Spleen (tissue), 11 donors: ENCODE measurements around the gene RPGRIP1L. TPM values are rescaled to one million over a fixed set of nuclear protein-coding genes. Genes with fewer than 3 reads are reported as not detected.

ENCODE experiments used
- DNase-seq: peaks from one replicate; pipeline ENCODE4 v3.0.0-alpha.2; 2020
- H3K27ac ChIP-seq, 8 donors: fragments of 200-600 bp; sonication (generic) in 7 of 8; 1 replicate in 4 of 8; 2 replicates in 4 of 8; pipeline versions ENCODE4 v1.5.0 to v1.8.0; 2016 to 2021; ENCODE audit warnings: inconsistent platforms in 4 of 8, mild to moderate bottlenecking in 4 of 8, moderate library complexity in 1 of 8
- H3K27me3 ChIP-seq, 7 donors: fragments of 200-600 bp; sonication (generic) in 6 of 7; replicated peaks in 1 of 7; 1 replicate in 4 of 7; 2 replicates in 3 of 7; pipeline versions ENCODE4 v1.5.0 to v1.8.0; 2016 to 2021; ENCODE audit warnings: inconsistent platforms in 3 of 7, mild to moderate bottlenecking in 1 of 7
- H3K36me3 ChIP-seq, 6 donors: fragments of 200-600 bp; sonication (generic) in 5 of 6; 1 replicate in 4 of 6; 2 replicates in 2 of 6; pipeline versions ENCODE4 v1.5.0 to v1.8.0; 2016 to 2021; ENCODE audit warnings: inconsistent platforms in 2 of 6
- H3K4me1 ChIP-seq, 6 donors: fragments of 200-600 bp; sonication (generic) in 5 of 6; 1 replicate in 3 of 6; 2 replicates in 3 of 6; pipeline versions ENCODE4 v1.5.0 to v1.8.0; 2016 to 2021; ENCODE audit warnings: inconsistent platforms in 3 of 6
- H3K4me3 ChIP-seq, 8 donors: fragments of 200-600 bp; sonication (generic) in 7 of 8; 1 replicate in 4 of 8; 2 replicates in 4 of 8; pipeline versions ENCODE4 v1.5.0 to v1.8.0; 2016 to 2021; ENCODE audit warnings: inconsistent platforms in 4 of 8, mild to moderate bottlenecking in 4 of 8, moderate library complexity in 2 of 8
- H3K9me3 ChIP-seq, 8 donors: fragments of 200-600 bp; sonication (generic) in 7 of 8; 1 replicate in 4 of 8; 2 replicates in 4 of 8; pipeline versions ENCODE4 v1.5.0 to v1.8.0; 2016 to 2021; ENCODE audit warnings: inconsistent platforms in 4 of 8
- CTCF ChIP-seq, 11 experiments: fragments of 200-600 bp in 7 of 11; fragments of 450-650 bp in 4 of 11; sonication (generic) in 4 of 11; IDR thresholded peaks in 8 of 11; conservative IDR thresholded peaks in 3 of 11; 1 replicate in 7 of 11; 2 replicates in 4 of 11; pipeline versions ENCODE4 v1.4.0 to v1.8.0; 2016 to 2021; ENCODE audit warnings: antibody characterized with exemption in 11 of 11, inconsistent platforms in 4 of 11, mild to moderate bottlenecking in 1 of 11
- POLR2A ChIP-seq, 3 donors: fragments of 450-650 bp; IDR thresholded peaks; one replicate each; pipeline ENCODE4 v1.5.1; 2017; ENCODE audit warnings: antibody characterized with exemption in 3 of 3, mild to moderate bottlenecking in 1 of 3
- POLR2AphosphoS5 ChIP-seq, 3 donors: sonication (generic); formaldehyde crosslinking; IDR thresholded peaks; one replicate each; pipeline ENCODE4 v1.5.1; 2017; ENCODE audit warnings: antibody characterized with exemption in 3 of 3
- WGBS, 5 donors: extraction: QIAGEN DNeasy Blood & Tissue Kit in 3 of 5; methylation state at CpG; one replicate each; pipeline versions ENCODE4 v1.1.5 to v1.1.7; 2013 to 2018; 5-methylcytosine and 5-hydroxymethylcytosine counted together
- intact Hi-C: fragments of 100-400 bp; cut with DNase I; formaldehyde crosslinking; loops from one replicate; pipeline ENCODE4 v1.15.0; 2023; ENCODE audit warnings: low total_unique reads
- polyA plus RNA-seq, 3 donors: library from polyadenylated mRNA; stranded (reverse); fragments of 200-250 nt; gene quantifications; one replicate each; pipeline ENCODE4 v1.2.1, GENCODE V29; 2013
- total RNA-seq, 7 donors: library from RNA; depleted of rRNA in 3 of 7; stranded (reverse); fragments of >200 nt in 3 of 7; fragmentation: NEBNext Ultra II Directional in 4 of 7; extraction: Animal tissue kit (Norgen Biotek cat#: 25700) in 4 of 7; gene quantifications; one replicate each; pipeline versions ENCODE4 v1.1.0 to v1.2.1, GENCODE V29; 2016 to 2021
- donor health status: healthy with polysubstance abuse.
- donor health status: DM: no; HTN: no; CAD: no; lungs with moderate emphysema.
- donor health status: DM: no; HTN: no; CAD: no.
- donor health status: Bipolar disorder and iron deficiency.
- donor health status: healthy.
- donor health status: DM: no; HTN: no; CAD: no.
- donor health status: DM: yes; HTN: yes; CAD: no.

The RPGRIP1L gene
- total and polyA plus RNA-seq, 10 donors: 0.65 to 4.4 (median 2.4) TPM

- no peak overlapping the region for H3K27ac ChIP-seq
- no peaks in the 10 kb centered on the region for H3K36me3 ChIP-seq
- H3K9me3 ChIP-seq: peaks cover 0 to 5% (median 0%) of the 10 kb centered on the region in 8 donors
- no peak overlapping the region for H3K4me3 ChIP-seq
- peaks cover 0 to 16% (median 5%) of the 10 kb centered on the region in 6 donors for H3K4me1 ChIP-seq
- no peak for DNase-seq
- no peaks in the 10 kb centered on the region for H3K27me3 ChIP-seq
- no peak for TF ChIP-seq CTCF (IDR thresholded peaks at IDR 0.05 in 8 of 11, conservative IDR thresholded peaks at IDR 0.05 in 3 of 11)
- intact Hi-C loops: no loop called here
Measured at GRCh38 chr16:53726625-53727024, 23.0 kb upstream of the RPGRIP1L start.

- Histone ChIP-seq H3K4me1 (peaks cover 0 to 11% (median 5%) of the 10 kb centered on the region in 6 donors), H3K9me3 (no peaks in the 10 kb centered on the region), H3K4me3 (no peak overlapping the region), H3K27me3 (no peaks in the 10 kb centered on the region), H3K27ac (no peak overlapping the region), H3K36me3 (no peaks in the 10 kb centered on the region)
- no peak for TF ChIP-seq POLR2AphosphoS5 (IDR thresholded peaks at IDR 0.05)
- TF ChIP-seq POLR2A (IDR thresholded peaks at IDR 0.05): no peak
- intact Hi-C loops: no loop called here
- 91 to 97% (median 93%) methylated on average over 5 of the region's 5 CpGs for WGBS, 5 donors
- no peak for DNase-seq
Measured at GRCh38 chr16:53721017-53721416, 17.4 kb upstream of the RPGRIP1L start.

GRCh38 chr16:53717577-53717976, 13.9 kb upstream of the RPGRIP1L start:
- no peak for DNase-seq
- Histone ChIP-seq H3K9me3 (no peaks in the 10 kb centered on the region), H3K4me1 (peaks cover 0 to 22% (median 6%) of the 10 kb centered on the region in 6 donors), H3K4me3 (no peak overlapping the region), H3K27me3 (no peaks in the 10 kb centered on the region), H3K27ac (no peak overlapping the region), H3K36me3 (no peaks in the 10 kb centered on the region)
- intact Hi-C loops: no loop called here
- TF ChIP-seq POLR2A (IDR thresholded peaks at IDR 0.05): no peak
- TF ChIP-seq CTCF (IDR thresholded peaks at IDR 0.05 in 8 of 11, conservative IDR thresholded peaks at IDR 0.05 in 3 of 11): no peak
- no peak for TF ChIP-seq POLR2AphosphoS5 (IDR thresholded peaks at IDR 0.05)
- WGBS, 5 donors: 89 to 95% (median 94%) methylated on average over 3 of the region's 3 CpGs

- intact Hi-C loops: no loop called here
- DNase-seq: no peak
- H3K4me1 ChIP-seq: peaks cover 0 to 22% (median 6%) of the 10 kb centered on the region in 6 donors
- TF ChIP-seq POLR2A (IDR thresholded peaks at IDR 0.05) (no peak), POLR2AphosphoS5 (IDR thresholded peaks at IDR 0.05) (no peak), CTCF (IDR thresholded peaks at IDR 0.05 in 8 of 11, conservative IDR thresholded peaks at IDR 0.05 in 3 of 11) (no peak)
- H3K9me3 ChIP-seq: no peaks in the 10 kb centered on the region
- WGBS, 5 donors: 89 to 94% (median 92%) methylated on average over 2 of the region's 2 CpGs
- H3K27ac ChIP-seq: no peak overlapping the region
- H3K27me3 ChIP-seq: no peaks in the 10 kb centered on the region
- no peak overlapping the region for H3K4me3 ChIP-seq
- no peaks in the 10 kb centered on the region for H3K36me3 ChIP-seq
Measured at GRCh38 chr16:53715023-53715384, 11.3 kb upstream of the RPGRIP1L start.
